ENCODE data around the gene LPP. TPM values are rescaled to one million over a fixed set of nuclear protein-coding genes. Genes with fewer than 3 reads are reported as not detected.

LPP gene
- total RNA-seq, 6 experiments from 2014 or later = 41.5 to 90.5 (median 69.5) TPM

GRCh38 chr3:188824566-188824965 is 670.6 kb downstream of the LPP start:
- no peaks in the 10 kb centered on the region for H3K27me3 ChIP-seq
- TF ChIP-seq POLR2A (IDR thresholded peaks at IDR 0.05) (no peak), CTCF (IDR thresholded peaks at IDR 0.05) (no peak)
- intact Hi-C loops (cut with DNase I) = no loop called here

GRCh38 chr3:188825901-188826300 is 671.9 kb downstream of the LPP start:
- Histone ChIP-seq H3K27ac (no peak overlapping the region), H3K27me3 (no peaks in the 10 kb centered on the region), H3K9me3 (no peaks in the 10 kb centered on the region), H3K36me3 (no peaks in the 10 kb centered on the region), H3K4me3 (no peak overlapping the region), H3K4me1 (peaks cover 0 to 14% (median 3%) of the 10 kb centered on the region in 4 donors)
- no peak for TF ChIP-seq CTCF (IDR thresholded peaks at IDR 0.05)
- no peak for TF ChIP-seq POLR2A (IDR thresholded peaks at IDR 0.05)
- no peak for DNase-seq
- no peak for ATAC-seq
- 93% methylated on average over 6 of the region's 6 CpGs for WGBS (ENCODE audit: insufficient coverage, low coverage, low lambda C conversion rate, missing lambda C conversion rate)
- intact Hi-C loops (cut with DNase I) = no loop called here

More at GRCh38 chr3:188824566-188824965, 670.6 kb downstream of the LPP start:
- ATAC-seq = no peak
- Histone ChIP-seq H3K36me3 (no peaks in the 10 kb centered on the region), H3K27ac (no peak overlapping the region), H3K4me3 (no peak overlapping the region), H3K9me3 (no peaks in the 10 kb centered on the region), H3K4me1 (peaks cover 0 to 11% (median 2%) of the 10 kb centered on the region in 4 donors)
- 98% methylated on average over 8 of the region's 8 CpGs for WGBS (ENCODE audit: insufficient coverage, low coverage, low lambda C conversion rate, missing lambda C conversion rate)
- no peak for DNase-seq

GRCh38 chr3:188826574-188826973 is 672.6 kb downstream of the LPP start:
- WGBS (ENCODE audit: insufficient coverage, low coverage, low lambda C conversion rate, missing lambda C conversion rate) = 70% methylated on average over 1 of the region's 1 CpG
- no peaks in the 10 kb centered on the region for H3K9me3 ChIP-seq
- no peak for TF ChIP-seq POLR2A (IDR thresholded peaks at IDR 0.05)
- no peak for TF ChIP-seq CTCF (IDR thresholded peaks at IDR 0.05)
- peaks cover 0 to 15% (median 3%) of the 10 kb centered on the region in 4 donors for H3K4me1 ChIP-seq
- DNase-seq (no peak), ATAC-seq (no peak)
- no peak overlapping the region for H3K4me3 ChIP-seq
- no peaks in the 10 kb centered on the region for H3K27me3 ChIP-seq
- H3K36me3 ChIP-seq = no peaks in the 10 kb centered on the region
- H3K27ac ChIP-seq = no peak overlapping the region
- intact Hi-C loops (cut with DNase I) = no loop called here

- no peaks in the 10 kb centered on the region for H3K36me3 ChIP-seq
- H3K27me3 ChIP-seq = no peaks in the 10 kb centered on the region
- H3K27ac ChIP-seq = no peak overlapping the region
- TF ChIP-seq POLR2A (IDR thresholded peaks at IDR 0.05) = no peak
- no peak for TF ChIP-seq CTCF (IDR thresholded peaks at IDR 0.05)
- H3K4me3 ChIP-seq = no peak overlapping the region
- ATAC-seq = no peak
- no peaks in the 10 kb centered on the region for H3K9me3 ChIP-seq
- intact Hi-C loops (cut with DNase I) = no loop called here
- no peak for DNase-seq
- WGBS (ENCODE audit: insufficient coverage, low coverage, low lambda C conversion rate, missing lambda C conversion rate) = 86% methylated on average over 1 of the region's 1 CpG
- peaks cover 0 to 19% (median 3%) of the 10 kb centered on the region in 4 donors for H3K4me1 ChIP-seq
Observed at GRCh38 chr3:188827103-188827502, 673.1 kb downstream of the LPP start.

- DNase-seq = no peak
- ATAC-seq = no peak
- Histone ChIP-seq H3K4me1 (peaks cover 0 to 19% (median 3%) of the 10 kb centered on the region in 4 donors), H3K36me3 (no peaks in the 10 kb centered on the region), H3K27ac (no peak overlapping the region), H3K27me3 (no peaks in the 10 kb centered on the region), H3K9me3 (no peaks in the 10 kb centered on the region), H3K4me3 (no peak overlapping the region)
- TF ChIP-seq POLR2A (IDR thresholded peaks at IDR 0.05) (no peak), CTCF (IDR thresholded peaks at IDR 0.05) (no peak)
- intact Hi-C loops (cut with DNase I) = no loop called here
- WGBS (ENCODE audit: insufficient coverage, low coverage, low lambda C conversion rate, missing lambda C conversion rate) = 63% methylated on average over 3 of the region's 3 CpGs
Observed at GRCh38 chr3:188827576-188827975, 673.6 kb downstream of the LPP start.

Measured in right lobe of liver (tissue), 6 donors.